SW 1271 (cell line): ENCODE data around the gene DNAJC24.

Source experiments
- DNase-seq, 2 experiments: peaks; one replicate each; lab custom pipeline; 2025; lab: John Stamatoyannopoulos, UW

DNAJC24 gene

DNA sequence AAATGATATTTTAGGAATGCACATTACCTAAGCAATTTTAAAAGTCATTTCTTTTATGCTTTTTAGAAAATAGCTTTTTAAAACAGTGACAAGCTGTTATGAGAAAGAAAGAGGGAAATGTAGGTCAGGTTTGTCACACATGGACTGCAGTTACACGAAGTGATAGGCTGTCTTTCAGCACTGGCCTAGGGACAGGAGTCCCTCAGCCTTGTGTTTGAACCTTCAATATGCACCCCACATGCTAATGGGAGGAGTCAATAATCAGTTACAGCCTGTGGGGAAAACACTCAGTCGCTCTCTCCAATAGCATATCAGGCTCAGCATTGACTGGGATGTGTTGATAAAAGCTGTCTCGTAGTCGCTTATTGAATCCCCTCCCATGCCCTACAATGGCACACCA is 45.8 kb downstream of the DNAJC24 start:
- DNase-seq, result no peak

DNA sequence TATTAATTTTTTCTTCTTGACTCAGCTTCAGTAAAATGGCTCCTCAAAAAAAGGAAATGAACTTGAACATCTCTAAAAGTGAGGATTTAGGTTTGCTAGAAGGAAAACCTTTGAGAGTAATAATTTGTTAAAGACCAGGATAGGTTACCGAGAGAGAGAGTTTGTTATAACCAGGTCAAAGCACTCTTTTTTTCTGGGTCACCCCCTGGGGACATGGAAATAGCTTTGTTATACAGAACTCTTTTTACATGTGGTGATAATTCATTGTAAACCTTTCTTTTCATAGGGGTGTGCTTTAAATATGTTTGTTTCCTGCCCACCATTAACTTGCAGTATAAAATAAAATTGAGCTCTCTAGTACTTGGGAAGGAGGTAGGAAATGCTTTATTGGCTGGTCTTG is 47.7 kb downstream of the DNAJC24 start:
- no peak for DNase-seq

DNA sequence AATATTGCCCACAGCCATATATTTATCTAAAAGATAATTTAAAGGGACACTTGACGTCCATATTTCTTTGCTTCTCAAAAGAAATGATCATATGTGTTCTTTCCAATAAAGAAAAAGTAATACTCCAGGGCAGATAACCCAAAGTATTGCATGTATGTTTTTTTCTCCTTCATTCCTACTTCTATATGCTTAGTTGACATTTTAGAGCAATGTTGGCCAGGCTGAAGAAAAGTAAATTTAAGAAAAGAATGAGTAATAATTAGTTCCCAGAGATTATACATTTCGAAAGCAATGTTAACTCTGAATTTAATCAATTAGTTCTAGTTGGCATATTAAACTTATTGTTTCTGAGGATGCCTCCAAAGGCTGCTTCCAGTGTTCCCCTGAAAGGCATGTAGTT is 48.2 kb downstream of the DNAJC24 start:
- DNase-seq, result no peak

DNA sequence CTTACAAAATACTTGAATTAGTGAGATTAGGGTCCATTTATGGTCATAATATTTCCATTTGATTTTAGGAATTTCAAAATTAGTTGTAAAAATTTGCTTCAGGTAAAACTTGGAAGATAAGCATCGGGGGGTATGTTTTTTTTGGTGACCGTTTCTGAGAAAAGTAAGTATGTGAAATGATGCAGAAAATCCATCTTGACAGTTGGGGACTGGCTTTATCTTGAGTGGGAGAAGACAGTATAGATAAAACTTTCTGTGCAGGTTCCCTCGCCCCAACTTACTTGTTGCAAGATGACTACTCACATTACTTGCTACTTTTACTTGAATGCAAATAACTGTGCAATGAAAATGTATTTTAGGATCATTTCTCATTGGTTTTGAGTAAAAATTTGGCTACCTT is 49.5 kb downstream of the DNAJC24 start:
- no peak for DNase-seq

DNA sequence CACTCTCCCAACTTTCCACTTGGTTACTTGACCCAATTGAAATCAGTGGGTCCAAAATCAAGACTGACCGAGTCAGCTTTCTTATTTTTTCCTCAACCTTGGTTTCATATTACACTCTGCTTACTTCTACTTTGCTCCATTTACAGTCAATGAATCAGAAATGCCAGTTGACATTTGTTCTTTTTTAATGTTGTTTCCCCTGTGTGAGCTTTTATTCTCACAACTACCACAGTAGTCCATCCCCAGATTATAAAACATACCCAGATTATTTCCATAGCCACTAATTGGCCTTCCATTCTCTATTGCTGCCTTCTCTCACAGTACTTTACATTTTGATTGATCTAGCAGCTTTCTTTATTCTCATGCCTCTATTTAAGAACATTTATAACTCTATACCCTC is 50.0 kb downstream of the DNAJC24 start:
- DNase-seq, result no peak

DNA sequence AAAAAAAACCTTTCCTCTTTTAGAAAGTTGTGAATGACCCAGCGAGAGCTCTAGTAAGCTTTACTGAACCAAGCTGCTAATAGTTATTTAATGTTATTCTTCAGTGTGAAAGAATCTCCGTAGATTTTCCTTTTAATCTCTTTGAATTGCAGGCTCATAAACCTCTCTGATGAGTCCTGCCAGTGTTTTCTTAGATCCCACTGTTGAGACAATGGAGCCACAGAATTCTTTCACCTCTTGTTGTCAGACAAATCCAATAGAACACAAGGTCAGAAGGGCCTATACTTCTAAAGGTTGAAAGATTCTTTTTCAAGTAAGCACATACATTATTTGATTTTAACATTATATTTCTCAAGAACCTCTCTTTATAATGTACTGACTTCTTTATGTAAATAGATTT is 52.2 kb downstream of the DNAJC24 start:
- no peak for DNase-seq

DNA sequence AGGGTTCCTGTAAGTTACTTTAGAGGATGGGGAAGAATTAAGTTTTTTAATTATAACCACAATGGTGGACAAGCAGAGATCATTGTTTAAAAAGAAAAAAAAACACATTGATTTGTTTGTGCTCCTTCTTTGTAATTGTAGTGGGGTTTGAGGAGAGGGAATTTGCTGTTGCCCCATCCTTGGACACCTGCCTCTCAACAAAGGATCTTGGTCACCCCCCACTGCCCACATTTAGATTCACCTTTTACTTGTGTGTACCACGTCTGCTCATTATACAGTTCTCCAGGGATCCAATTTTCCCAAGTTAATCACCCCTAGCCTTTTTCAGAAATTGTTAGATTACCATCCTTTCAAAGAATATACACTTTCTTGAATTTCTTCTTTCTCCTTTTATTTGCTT is 53.0 kb downstream of the DNAJC24 start:
- DNase-seq, result no peak

DNA sequence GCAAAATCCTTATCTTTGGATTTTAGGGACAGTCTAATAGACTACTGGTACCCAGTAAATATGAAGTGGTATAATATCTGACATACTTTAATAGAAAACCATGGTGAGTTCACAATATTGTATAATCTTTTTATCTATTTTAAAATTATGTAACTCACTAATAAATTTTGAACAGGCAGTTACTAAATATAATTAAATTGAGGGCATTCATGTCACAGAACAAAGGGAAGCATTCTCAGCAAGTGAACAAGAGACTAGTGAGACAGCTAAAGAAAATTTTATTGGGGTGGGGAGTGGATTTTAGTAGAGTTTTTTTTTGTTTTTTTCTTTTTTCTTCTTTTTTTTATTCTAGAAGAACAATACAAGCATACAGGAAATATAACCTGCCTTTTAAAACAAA is 55.0 kb downstream of the DNAJC24 start:
- DNase-seq, result no peak

DNA sequence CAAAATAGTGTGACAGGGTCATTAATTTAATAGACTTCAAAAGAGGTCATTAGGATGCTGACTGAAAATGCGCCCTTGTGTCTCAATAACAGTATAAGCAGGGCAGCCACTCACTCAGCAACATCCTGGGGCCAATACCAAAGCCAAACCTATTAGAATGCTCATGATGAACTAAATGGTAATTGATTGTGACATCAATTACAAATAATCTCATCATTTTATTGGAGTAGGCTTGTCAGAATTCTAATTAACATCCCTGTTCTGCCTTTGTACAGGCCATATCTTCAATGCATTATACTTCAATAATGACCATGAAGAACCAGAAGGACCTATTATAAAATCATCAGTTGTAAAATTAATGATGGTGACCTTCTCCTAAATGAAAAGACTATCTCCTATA is 64.2 kb downstream of the DNAJC24 start:
- DNase-seq, result no peak

DNA sequence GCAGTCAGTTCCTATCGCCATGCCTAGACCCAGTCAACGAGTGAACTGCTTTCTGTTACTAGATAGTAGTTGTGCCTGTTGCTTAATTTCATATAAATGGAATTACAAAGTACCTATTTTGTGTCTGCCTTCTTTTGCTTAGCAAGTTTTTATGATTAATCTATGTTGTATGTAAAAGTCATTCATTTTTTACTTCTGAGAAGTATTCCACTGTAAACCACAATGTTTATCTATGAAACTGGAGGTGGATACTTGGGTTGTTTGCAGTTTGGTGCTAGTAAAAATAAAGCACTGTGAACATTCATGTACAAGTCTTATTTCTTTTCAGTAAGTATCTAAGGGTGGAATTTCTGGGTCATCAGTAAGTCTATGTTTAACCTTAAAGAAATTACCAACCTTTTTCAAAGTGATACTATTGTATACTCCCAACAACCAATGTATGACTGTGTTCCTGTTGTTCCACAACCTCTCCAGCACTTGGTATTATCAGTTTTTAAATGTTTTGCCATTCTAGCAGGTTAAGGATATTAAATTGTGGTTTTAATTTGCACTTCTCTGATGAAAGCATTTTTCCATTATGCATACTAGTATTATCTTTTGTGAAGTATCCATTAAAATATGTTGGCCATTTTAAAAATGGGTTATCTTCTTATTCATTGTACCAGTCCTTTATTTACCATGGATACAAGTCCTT is 68.2 kb downstream of the DNAJC24 start:
- DNase-seq, result no peak

DNA sequence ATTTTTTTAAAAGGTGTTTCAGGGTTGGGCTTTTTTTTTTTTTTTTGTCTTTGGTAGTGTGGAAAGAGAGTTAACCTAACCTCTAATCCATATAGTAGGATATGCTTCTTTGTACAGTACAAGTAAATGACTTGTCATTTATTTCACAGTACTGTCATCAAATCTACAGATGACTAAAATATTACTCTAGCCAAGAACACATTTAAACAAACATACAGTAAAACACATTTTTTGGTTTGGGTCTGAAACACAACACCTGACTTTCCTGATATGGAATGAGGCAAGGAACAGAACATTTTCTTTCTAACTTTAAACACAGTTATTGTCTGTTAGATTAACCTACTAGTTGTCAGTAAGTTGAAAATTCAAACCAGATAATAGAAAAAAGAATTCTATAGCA is 71.6 kb downstream of the DNAJC24 start:
- DNase-seq, result no peak

DNA sequence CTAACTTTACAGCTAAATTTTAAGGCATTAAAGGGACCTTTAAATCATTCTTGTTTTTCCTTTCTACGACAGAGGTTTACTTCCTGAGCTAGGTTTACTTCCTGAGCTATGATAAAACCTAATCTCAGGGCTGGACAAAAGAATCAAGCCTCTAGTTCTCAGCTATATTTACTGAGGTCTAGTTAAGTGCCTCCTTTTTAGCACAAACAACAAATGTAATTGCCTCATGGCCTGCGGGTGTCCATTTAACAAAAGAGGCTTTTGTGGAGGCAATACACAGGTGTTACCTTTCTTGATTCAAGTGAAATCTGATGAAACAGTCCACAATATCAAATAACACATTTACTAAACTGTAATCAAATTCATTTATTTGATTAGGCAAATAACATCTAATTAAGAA is 72.4 kb downstream of the DNAJC24 start:
- DNase-seq, result no peak

DNA sequence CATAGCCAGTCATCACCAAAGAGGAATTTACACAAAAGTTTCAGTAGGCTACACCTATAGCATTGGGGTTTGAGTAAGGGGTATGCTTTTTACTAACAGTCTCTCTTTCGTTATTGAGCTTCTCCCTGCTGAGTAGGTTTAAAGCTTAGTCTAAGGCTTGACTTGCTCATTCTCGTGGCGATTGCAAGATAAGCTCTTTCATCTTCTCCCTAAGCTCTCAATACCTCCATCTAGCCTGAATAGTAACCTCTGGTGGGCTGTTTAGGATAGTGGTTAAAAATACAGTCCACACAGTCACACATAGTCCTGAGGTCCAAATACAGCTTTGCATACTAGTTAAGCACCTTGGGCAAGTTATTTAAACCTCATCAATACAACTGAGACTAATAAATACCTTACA is 74.1 kb downstream of the DNAJC24 start:
- DNase-seq, result no peak

DNA sequence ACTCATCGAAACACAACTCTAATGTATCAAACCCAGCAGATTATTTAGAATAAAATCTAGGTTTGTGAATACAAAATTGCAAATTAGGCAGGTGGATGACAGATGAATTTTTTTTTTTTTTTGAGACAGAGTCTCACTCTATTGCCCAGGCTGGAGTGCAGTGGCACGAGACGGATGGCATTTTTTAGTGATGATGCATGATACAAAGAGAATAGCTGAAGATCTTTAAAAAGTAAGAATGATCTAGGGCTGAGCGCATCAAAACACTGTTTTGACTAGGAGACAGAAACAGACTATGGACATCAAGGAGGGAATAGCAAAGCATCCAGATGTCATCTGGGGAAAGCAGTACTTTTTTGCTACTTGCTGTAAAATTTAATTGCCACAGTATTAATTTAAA is 76.0 kb downstream of the DNAJC24 start:
- DNase-seq, result no peak

DNA sequence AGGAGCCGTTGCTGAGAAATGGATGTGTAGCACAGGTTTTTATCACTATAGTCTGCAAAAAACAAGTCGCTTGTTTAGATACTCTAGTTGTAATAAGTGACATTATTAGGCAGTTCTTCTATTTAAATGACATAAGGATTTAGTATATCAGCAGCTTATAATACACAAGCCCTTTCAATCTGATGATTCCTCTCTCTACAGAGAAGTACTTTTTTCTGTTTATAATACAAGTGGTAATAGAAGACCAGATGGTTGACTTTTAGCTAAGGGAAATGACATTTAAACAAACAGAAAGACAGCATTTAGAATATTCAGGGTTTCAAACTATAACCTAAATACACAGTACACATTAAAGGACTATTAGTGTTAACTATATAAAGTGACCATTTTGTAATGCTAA is 79.4 kb downstream of the DNAJC24 start:
- no peak for DNase-seq

DNA sequence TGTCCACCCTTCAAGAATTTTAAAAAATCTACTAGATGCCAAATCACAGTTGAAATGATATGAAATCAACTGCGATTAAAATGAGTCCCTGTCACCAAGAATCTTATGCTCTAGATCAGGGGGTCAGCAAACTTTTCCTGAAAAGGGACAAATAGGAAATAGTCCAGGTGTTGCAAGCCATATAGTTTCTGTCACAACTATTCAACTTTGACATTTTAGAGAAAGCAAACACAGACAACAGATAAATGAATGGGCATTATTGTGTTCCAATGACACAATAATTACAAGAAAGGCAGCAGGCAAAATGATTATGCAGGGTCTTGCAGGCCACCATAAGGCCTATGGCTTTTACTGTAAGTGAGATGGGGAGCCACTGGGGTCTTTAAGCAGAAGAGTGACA is 81.2 kb downstream of the DNAJC24 start:
- DNase-seq, result no peak

DNA sequence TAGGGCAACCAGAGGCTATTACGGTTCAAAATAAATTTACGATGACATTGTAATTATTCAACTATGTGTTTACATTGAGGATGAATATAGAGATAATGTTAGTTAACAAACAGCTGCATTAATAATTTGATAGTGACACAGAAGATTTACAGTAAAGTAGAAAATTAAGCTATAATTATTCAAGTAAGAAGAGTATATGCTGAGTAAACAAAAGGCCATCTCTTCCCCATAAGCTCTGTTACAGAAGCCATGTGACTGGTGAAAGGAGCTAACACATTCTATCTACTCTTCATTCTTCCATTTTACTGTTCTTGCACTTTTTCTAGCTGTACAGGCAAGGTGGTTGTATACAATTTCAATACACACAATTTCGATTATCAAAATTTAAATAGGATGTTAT is 85.5 kb downstream of the DNAJC24 start:
- no peak for DNase-seq

DNA sequence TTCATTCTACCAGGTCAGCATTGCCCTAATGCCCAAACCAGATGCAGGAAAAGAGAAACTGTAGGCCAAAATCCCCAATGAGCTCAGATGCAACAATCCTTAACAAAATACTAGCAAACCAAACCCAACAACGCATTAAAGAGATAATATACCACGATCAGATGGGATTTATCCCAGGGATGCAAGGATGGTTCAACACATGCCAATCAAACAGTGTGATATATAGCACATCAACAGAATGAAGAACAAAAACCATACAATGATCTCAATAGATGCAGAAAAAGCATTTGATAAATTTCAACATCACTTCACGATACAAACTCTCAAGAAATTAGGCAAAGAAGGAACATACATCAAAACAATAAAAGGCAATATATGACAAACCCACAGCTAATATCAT is 94.8 kb downstream of the DNAJC24 start:
- DNase-seq, result no peak

DNA sequence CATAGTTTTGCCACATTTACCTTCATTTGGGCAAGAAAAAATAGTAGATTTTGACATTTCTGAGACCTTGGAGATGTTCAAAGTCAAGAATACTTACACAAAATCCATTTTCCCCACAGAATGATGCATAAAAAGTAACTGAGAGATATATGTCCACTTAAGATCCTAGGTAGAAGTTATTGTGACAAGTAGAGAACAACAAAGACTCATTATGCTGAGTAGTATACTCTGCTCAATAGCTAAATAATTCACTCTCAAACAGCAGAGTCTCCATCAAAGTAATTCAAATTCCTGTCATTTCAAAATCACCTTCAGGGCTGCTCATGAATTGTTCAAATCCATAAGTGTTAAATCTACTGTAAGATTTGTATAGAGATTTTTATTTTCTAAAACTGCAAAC is 104.4 kb downstream of the DNAJC24 start:
- no peak for DNase-seq

DNA sequence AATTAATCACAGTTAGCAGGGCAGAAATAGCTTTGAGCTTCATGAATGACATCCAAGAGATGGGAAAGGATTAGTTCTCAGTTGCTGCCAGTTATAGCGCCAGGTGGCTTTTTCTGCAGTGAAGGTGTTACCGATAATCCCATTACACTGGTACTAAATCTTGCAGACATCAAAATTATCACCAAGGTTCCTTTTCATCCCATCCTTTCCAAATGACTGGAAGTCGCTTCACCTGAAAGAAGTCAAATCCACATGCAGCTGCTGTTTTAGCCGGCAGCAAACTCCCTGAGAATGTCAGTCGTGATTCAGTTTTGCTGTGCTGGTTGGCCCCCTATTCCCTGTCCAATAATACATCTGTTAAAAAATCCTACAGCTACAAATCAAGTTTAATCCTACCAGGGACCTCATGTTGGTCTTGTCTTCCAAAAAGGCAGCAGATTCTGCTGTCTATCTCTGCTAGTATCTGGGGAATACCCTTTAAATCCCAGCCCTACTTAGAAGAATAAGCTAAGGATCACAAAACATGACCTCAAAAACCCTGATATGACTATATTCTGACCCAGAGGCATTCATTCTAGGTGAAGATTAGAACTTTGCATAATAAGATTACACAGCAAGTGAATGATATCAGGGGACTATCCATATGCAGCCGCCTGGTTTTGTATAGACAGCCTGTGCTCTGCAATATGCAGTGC is 108.0 kb downstream of the DNAJC24 start:
- no peak for DNase-seq

DNA sequence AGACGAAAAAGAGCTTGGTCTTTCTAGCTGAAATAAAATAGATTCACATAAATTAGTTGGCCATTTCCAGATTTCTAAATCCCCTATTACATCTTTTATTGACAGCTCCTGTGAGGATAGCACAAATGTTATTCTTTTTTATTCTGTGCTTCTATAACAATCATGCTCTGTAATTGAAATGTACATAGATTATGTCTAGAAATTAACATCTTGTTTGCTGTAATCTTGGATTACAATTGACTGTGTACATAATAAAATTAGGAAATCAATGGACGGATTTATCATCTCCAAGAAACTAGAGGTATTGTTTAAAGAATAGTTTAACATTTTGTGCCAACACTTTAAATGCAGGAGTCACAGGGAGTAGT is 108.5 kb downstream of the DNAJC24 start:
- DNase-seq, result no peak

DNA sequence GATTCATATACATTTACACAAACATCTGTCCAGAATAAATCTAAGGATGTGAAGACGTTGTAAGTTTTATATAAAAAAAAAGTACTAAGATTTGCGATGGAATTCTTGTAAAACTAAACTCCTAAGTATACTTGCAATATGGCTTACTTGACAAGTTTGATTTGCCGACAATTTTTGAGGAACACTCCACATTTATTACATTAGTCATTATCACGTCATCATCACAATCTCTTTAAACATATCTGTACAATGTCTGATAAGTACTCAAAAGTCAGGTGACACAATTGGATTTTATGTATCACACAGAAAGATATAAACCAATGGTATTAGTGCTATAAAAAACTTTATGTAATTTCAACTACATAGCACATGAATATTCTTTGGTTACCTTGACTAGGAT is 109.4 kb downstream of the DNAJC24 start:
- DNase-seq, result no peak

DNA sequence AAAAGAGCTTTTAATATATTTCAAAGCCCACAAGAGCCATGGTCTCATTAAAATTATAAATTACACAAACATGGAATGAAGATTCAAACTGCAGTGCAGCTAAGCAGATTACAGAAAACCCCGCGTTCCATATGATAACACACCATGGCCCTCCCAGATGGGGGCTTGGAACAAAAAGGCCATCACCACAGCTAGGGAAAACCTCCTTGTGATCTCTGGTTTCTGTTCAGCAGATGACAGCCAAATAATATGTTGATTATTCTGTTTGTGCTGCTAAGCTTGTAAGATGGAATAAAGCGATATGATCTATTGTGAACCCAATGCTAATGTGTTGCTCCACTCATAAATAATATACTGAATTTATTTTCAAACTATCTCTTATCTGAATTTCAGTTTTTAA is 111.3 kb downstream of the DNAJC24 start:
- no peak for DNase-seq
